ENCODE data around the gene RPS6KB2.

- TF ChIP-seq EZH2phosphoT487 (IDR thresholded peaks at IDR 0.05; ENCODE audit: low read length), result no peak
- TF ChIP-seq EZH2 (optimal IDR thresholded peaks at IDR 0.05; ENCODE audit: low read depth, low read length), result no peak
These were observed 8.1 kb upstream of the RPS6KB2 start for GRCh38 chr11:67420147-67420645.
